Calu3 (cell line): ENCODE measurements around the gene MYLK. TPM values are rescaled to one million over a fixed set of nuclear protein-coding genes. Genes with fewer than 3 reads are reported as not detected.

ENCODE experiments used
- BruUV-seq: library from RNA; stranded (reverse); fragments of 400-500 nt; replicated peaks from 2 replicates; lab custom pipeline; 2021; lab: Mats Ljungman, UMichigan
- CTCF ChIA-PET: fragments of 300-600 bp; sonication (Branson Sonifier 250); formaldehyde crosslinking; loops from one replicate; lab custom pipeline; 2022; ENCODE audit warnings: antibody characterized with exemption; lab: Charles Lee
- DNase-seq: peaks from one replicate; pipeline ENCODE4 v3.0.0; 2022
- H3K27ac Mint-ChIP-seq: one replicate; pipeline ENCODE4 v1.8.0; 2022; ENCODE audit warnings: mixed read lengths; ENCODE audit not compliant: unreplicated experiment
- H3K27me3 Mint-ChIP-seq: one replicate; pipeline ENCODE4 v1.8.0; 2022; ENCODE audit warnings: mixed read lengths; ENCODE audit not compliant: unreplicated experiment
- H3K36me3 Mint-ChIP-seq: one replicate; pipeline ENCODE4 v1.8.0; 2022; ENCODE audit warnings: mild to moderate bottlenecking, moderate library complexity, mixed read lengths; ENCODE audit not compliant: insufficient read depth, unreplicated experiment
- H3K4me1 Mint-ChIP-seq: one replicate; pipeline ENCODE4 v1.8.0; 2022; ENCODE audit warnings: mild to moderate bottlenecking, low read depth, mixed read lengths; ENCODE audit not compliant: unreplicated experiment
- H3K4me3 Mint-ChIP-seq: one replicate; pipeline ENCODE4 v1.8.0; 2022; ENCODE audit warnings: mild to moderate bottlenecking, low read depth, moderate library complexity, mixed read lengths; ENCODE audit not compliant: unreplicated experiment
- H3K9me3 Mint-ChIP-seq: one replicate; pipeline ENCODE4 v1.8.0; 2022; ENCODE audit warnings: low read depth, mixed read lengths; ENCODE audit not compliant: unreplicated experiment
- intact Hi-C: fragments of 100-400 bp; cut with micrococcal nuclease; formaldehyde crosslinking; loops from one replicate; pipeline ENCODE4 v1.10.0; 2022; ENCODE audit not compliant: unreplicated experiment
- total RNA-seq: library from RNA; stranded (reverse); gene quantifications from 2 replicates; pipeline ENCODE4 v1.2.3, GENCODE V29; 2022
- TF ChIP-seq, protein P1 (sequence below): fragments of 200-600 bp; IDR thresholded peaks from one replicate; pipeline ENCODE4 v1.8.0; 2022; ENCODE audit warnings: antibody characterized with exemption; ENCODE audit not compliant: unreplicated experiment

The MYLK gene
- total RNA-seq, 1 experiment from 2014 or later = 10.7 TPM

DNA sequence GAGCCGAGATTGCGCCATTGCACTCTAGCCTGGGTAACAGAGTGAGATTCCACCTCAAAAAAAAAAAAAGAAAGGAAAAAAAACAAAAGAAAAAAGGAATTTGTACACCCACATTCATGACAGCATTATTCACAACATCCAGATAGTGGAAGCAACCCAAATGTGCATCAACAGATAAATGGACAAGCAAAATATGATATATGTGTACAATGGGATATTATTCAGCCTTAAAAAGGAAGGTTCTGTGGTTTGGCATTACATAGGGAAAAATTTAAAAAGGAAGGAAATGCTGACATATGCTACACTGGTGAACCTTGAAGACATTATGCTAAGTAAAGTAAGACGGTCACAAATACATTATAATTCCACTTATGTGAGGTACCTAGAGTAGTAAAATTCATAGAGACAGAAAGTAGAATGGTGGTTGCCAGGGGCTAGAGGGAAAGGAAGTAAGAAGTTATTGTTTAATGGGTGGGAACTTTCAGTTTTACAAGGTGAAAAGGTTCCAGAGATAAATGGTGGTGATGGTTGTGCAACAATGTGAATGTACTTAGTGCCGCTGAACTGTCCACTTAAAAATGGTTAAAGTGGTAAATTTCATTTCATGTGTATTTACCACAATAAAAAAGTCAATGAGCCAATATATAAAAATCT is 118.5 kb downstream of the MYLK start:
- no peaks in the 10 kb centered on the region for H3K36me3 Mint-ChIP-seq
- H3K27ac Mint-ChIP-seq = no peak overlapping the region
- no peak for DNase-seq
- CTCF ChIA-PET = no interaction called here
- TF ChIP-seq, protein P1, sequence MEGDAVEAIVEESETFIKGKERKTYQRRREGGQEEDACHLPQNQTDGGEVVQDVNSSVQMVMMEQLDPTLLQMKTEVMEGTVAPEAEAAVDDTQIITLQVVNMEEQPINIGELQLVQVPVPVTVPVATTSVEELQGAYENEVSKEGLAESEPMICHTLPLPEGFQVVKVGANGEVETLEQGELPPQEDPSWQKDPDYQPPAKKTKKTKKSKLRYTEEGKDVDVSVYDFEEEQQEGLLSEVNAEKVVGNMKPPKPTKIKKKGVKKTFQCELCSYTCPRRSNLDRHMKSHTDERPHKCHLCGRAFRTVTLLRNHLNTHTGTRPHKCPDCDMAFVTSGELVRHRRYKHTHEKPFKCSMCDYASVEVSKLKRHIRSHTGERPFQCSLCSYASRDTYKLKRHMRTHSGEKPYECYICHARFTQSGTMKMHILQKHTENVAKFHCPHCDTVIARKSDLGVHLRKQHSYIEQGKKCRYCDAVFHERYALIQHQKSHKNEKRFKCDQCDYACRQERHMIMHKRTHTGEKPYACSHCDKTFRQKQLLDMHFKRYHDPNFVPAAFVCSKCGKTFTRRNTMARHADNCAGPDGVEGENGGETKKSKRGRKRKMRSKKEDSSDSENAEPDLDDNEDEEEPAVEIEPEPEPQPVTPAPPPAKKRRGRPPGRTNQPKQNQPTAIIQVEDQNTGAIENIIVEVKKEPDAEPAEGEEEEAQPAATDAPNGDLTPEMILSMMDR = no peak
- intact Hi-C loops = no loop called here
- no peak overlapping the region for H3K4me3 Mint-ChIP-seq
- BruUV-seq = no TSS peak
- no peaks in the 10 kb centered on the region for H3K27me3 Mint-ChIP-seq
- peaks cover 14% of the 10 kb centered on the region for H3K4me1 Mint-ChIP-seq
- no peaks in the 10 kb centered on the region for H3K9me3 Mint-ChIP-seq

DNA sequence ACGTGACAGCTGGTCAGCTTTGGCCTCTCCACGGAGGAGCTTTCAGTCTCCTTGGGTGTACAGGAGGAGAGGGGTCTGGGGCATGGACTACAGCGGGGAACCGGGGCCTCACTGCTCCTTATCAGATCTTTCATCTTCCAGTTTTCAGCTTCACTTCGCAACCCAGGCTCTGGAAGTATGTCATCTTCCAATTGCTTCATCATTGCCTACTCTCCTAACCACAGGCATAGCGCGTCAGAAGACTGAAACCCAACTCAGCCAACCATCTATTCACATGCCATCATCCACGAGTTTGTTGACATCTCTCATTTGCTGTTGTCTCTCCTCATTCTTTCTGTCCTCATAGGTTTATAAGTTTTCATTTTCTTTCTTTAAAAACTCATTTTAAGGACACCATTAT is 119.5 kb downstream of the MYLK start:
- no peak for DNase-seq
- no peak overlapping the region for H3K27ac Mint-ChIP-seq
- no peaks in the 10 kb centered on the region for H3K9me3 Mint-ChIP-seq
- H3K4me1 Mint-ChIP-seq = peaks cover 14% of the 10 kb centered on the region
- BruUV-seq = no TSS peak
- intact Hi-C loops = no loop called here
- no peak overlapping the region for H3K4me3 Mint-ChIP-seq
- no peaks in the 10 kb centered on the region for H3K27me3 Mint-ChIP-seq
- TF ChIP-seq, protein P1 = no peak
- CTCF ChIA-PET = no interaction called here
- H3K36me3 Mint-ChIP-seq = no peaks in the 10 kb centered on the region

DNA sequence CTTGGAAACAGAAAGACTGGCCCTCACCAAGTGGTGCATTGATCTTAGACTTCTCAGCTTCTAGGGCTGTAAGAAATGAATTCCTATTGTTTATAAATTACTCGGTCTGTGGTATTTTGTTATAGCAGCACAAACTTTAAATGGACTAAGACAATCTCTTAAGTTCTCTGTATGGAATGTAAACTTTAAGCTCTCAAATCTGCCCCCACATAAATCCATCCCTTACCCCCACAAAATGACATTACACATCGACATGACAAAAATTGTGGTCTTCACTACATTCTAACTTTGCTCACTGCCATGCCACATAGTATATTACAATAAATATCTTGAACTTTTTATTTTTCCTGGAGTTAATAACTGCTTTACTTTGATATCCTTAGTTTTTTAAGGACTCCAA is 121.3 kb downstream of the MYLK start:
- H3K4me1 Mint-ChIP-seq = peaks cover 27% of the 10 kb centered on the region
- BruUV-seq = no TSS peak
- intact Hi-C loops = no loop called here
- H3K27me3 Mint-ChIP-seq = no peaks in the 10 kb centered on the region
- TF ChIP-seq, protein P1 = no peak
- no peaks in the 10 kb centered on the region for H3K9me3 Mint-ChIP-seq
- no peak overlapping the region for H3K4me3 Mint-ChIP-seq
- H3K36me3 Mint-ChIP-seq = no peaks in the 10 kb centered on the region
- no peak overlapping the region for H3K27ac Mint-ChIP-seq
- CTCF ChIA-PET = no interaction called here
- DNase-seq = no peak

DNA sequence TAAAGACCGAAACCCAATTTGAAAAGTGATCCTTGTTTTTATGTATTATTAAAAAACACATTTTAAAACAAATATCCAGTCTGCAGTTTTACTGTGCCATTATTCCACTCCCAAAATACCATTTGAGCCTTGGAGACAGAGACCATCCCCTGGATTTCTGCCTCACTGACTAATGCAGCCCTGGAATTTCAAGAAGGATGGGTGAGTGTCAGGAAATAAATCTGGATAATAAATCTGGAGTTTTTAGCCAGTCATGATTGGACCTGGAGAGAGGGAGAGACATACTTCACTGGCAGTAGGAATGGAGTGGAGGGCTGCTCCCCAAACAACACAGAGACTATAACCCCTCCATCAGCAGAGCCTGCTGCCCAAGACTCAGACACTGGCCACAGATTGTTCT is 123.3 kb downstream of the MYLK start:
- intact Hi-C loops = no loop called here
- BruUV-seq = no TSS peak
- H3K36me3 Mint-ChIP-seq = no peaks in the 10 kb centered on the region
- H3K27me3 Mint-ChIP-seq = no peaks in the 10 kb centered on the region
- no peaks in the 10 kb centered on the region for H3K9me3 Mint-ChIP-seq
- peaks cover 39% of the 10 kb centered on the region for H3K4me1 Mint-ChIP-seq
- CTCF ChIA-PET = no interaction called here
- TF ChIP-seq, protein P1 = no peak
- no peak overlapping the region for H3K27ac Mint-ChIP-seq
- no peak for DNase-seq
- no peak overlapping the region for H3K4me3 Mint-ChIP-seq
